MCF 10A (cell line): Measurements from ENCODE around the gene FSD1L. TPM values are rescaled to one million over a fixed set of nuclear protein-coding genes. Genes with fewer than 3 reads are reported as not detected.

Experiments used
- BruUV-seq: library from RNA; stranded (reverse); fragments of 400-500 nt; replicated peaks from 2 replicates; lab custom pipeline; 2021; lab: Mats Ljungman, UMichigan
- CTCF ChIA-PET: fragments of 300-600 bp; sonication (Branson Sonifier 250); formaldehyde crosslinking; extraction: SDS; loops from one replicate; lab custom pipeline; 2021; ENCODE audit warnings: antibody characterized with exemption, inconsistent platforms; lab: Yijun Ruan, JAX
- POLR2A ChIA-PET: fragments of 300-600, 350-650 bp; sonication (Branson Sonifier 250); formaldehyde crosslinking; extraction: SDS; loops from one replicate; lab custom pipeline; 2020; ENCODE audit warnings: antibody characterized with exemption, inconsistent platforms; lab: Yijun Ruan, JAX
- DNase-seq: peaks from one replicate; pipeline ENCODE4 v3.0.0-alpha.2; 2018; ENCODE audit not compliant: unreplicated experiment
- H3K27ac Mint-ChIP-seq: one replicate; pipeline ENCODE4 v1.8.0; 2022; ENCODE audit warnings: mild to moderate bottlenecking, low read depth, mixed read lengths; ENCODE audit not compliant: unreplicated experiment
- H3K27me3 Mint-ChIP-seq: one replicate; pipeline ENCODE4 v1.8.0; 2022; ENCODE audit warnings: mixed read lengths; ENCODE audit not compliant: insufficient read depth, unreplicated experiment
- H3K36me3 Mint-ChIP-seq: one replicate; pipeline ENCODE4 v1.8.0; 2022; ENCODE audit warnings: mild to moderate bottlenecking, moderate library complexity, mixed read lengths; ENCODE audit not compliant: insufficient read depth, unreplicated experiment
- H3K4me1 Mint-ChIP-seq: one replicate; pipeline ENCODE4 v1.8.0; 2022; ENCODE audit warnings: mixed read lengths; ENCODE audit not compliant: insufficient read depth, unreplicated experiment
- H3K4me3 Mint-ChIP-seq: one replicate; pipeline ENCODE4 v1.8.0; 2022; ENCODE audit warnings: mild to moderate bottlenecking, moderate library complexity, mixed read lengths; ENCODE audit not compliant: unreplicated experiment
- H3K9me3 Mint-ChIP-seq: one replicate; pipeline ENCODE4 v1.8.0; 2022; ENCODE audit warnings: mixed read lengths; ENCODE audit not compliant: unreplicated experiment
- CTCF ChIP-seq: fragments of 200-600 bp; IDR thresholded peaks from one replicate; pipeline ENCODE4 v1.8.0; 2022; ENCODE audit warnings: antibody characterized with exemption, mild to moderate bottlenecking; ENCODE audit not compliant: unreplicated experiment
- intact Hi-C: fragments of 100-400 bp; cut with micrococcal nuclease; formaldehyde crosslinking; loops from 2 replicates; pipeline ENCODE4 v1.14.1; 2022
- total RNA-seq: library from RNA; stranded (reverse); gene quantifications from 2 replicates; pipeline ENCODE4 v1.2.3, GENCODE V29; 2022

FSD1L gene
- total RNA-seq, 1 experiment from 2014 or later = 7.2 TPM

- Mint-ChIP-seq H3K9me3 (no peaks in the 10 kb centered on the region), H3K4me1 (peaks cover 6% of the 10 kb centered on the region), H3K36me3 (peaks cover 19% of the 10 kb centered on the region), H3K27me3 (no peaks in the 10 kb centered on the region), H3K27ac (no peak overlapping the region), H3K4me3 (no peak overlapping the region)
- intact Hi-C loops = no loop called here
- no peak for TF ChIP-seq CTCF
- BruUV-seq = no TSS peak
- ChIA-PET CTCF (interaction anchor here (0.6 to 1.7 kb wide), 9 partner anchors 9 to 1914 kb away, joined by 3 to 6 read pairs (median 4); no protein-coding TSS in a partner anchor), POLR2A (interaction anchor here (1.0 kb wide), 1 partner anchor 315 kb away, joined by 3 read pairs; no protein-coding TSS in a partner anchor)
- DNase-seq = peak; percentile 29
Measured at GRCh38 chr9:105475302-105475701, 27.5 kb downstream of the FSD1L start.

- intact Hi-C loops = no loop called here
- no TSS peak for BruUV-seq
- CTCF ChIA-PET = interaction anchor here (0.6 kb wide), 1 partner anchor 19 kb away, joined by 3 read pairs; no protein-coding TSS in a partner anchor
- TF ChIP-seq CTCF = no peak
- Mint-ChIP-seq H3K27me3 (no peaks in the 10 kb centered on the region), H3K36me3 (peaks cover 12% of the 10 kb centered on the region), H3K9me3 (no peaks in the 10 kb centered on the region), H3K4me3 (no peak overlapping the region), H3K4me1 (no peaks in the 10 kb centered on the region), H3K27ac (no peak overlapping the region)
- POLR2A ChIA-PET = interaction anchor here (0.6 kb wide), 1 partner anchor 1848 kb away, joined by 4 read pairs; no protein-coding TSS in a partner anchor
- DNase-seq = no peak
Measured at GRCh38 chr9:105479846-105480245, 32.0 kb downstream of the FSD1L start.

GRCh38 chr9:105483618-105484017, 35.8 kb downstream of the FSD1L start:
- Mint-ChIP-seq H3K27me3 (no peaks in the 10 kb centered on the region), H3K4me1 (no peaks in the 10 kb centered on the region), H3K9me3 (no peaks in the 10 kb centered on the region), H3K4me3 (no peak overlapping the region), H3K27ac (no peak overlapping the region), H3K36me3 (peaks cover 18% of the 10 kb centered on the region)
- TF ChIP-seq CTCF = no peak
- BruUV-seq = no TSS peak
- intact Hi-C loops = no loop called here
- CTCF ChIA-PET = interaction anchor here (0.8 to 1.3 kb wide), 3 partner anchors 11 to 68 kb away, joined by 3 to 6 read pairs (median 3); no protein-coding TSS in a partner anchor
- POLR2A ChIA-PET = no interaction called here
- DNase-seq = no peak

GRCh38 chr9:105484226-105484625, 36.4 kb downstream of the FSD1L start:
- CTCF ChIA-PET = interaction anchor here (0.6 to 0.8 kb wide), 2 partner anchors 69 to 149 kb away, joined by 3 to 6 read pairs; no protein-coding TSS in a partner anchor

More at GRCh38 chr9:105484226-105484625, 36.4 kb downstream of the FSD1L start:
- no peak for DNase-seq
- intact Hi-C loops = no loop called here
- H3K36me3 Mint-ChIP-seq = peaks cover 18% of the 10 kb centered on the region
- no peaks in the 10 kb centered on the region for H3K27me3 Mint-ChIP-seq
- no peak for TF ChIP-seq CTCF
- H3K4me3 Mint-ChIP-seq = no peak overlapping the region
- H3K27ac Mint-ChIP-seq = no peak overlapping the region
- no peaks in the 10 kb centered on the region for H3K9me3 Mint-ChIP-seq
- no peaks in the 10 kb centered on the region for H3K4me1 Mint-ChIP-seq
- BruUV-seq = no TSS peak
- POLR2A ChIA-PET = no interaction called here
